H1 (cell line): ENCODE data around the gene VGLL4. TPM values are rescaled to one million over a fixed set of nuclear protein-coding genes. Genes with fewer than 3 reads are reported as not detected.

Experiments
- CTCF ChIA-PET: fragments of 300-600 bp; sonication (Branson Sonifier 250); formaldehyde crosslinking; loops from one replicate; lab custom pipeline; 2021; ENCODE audit not compliant: partially characterized antibody; lab: Charles Lee
- POLR2A ChIA-PET: fragments of 300-600 bp; sonication (Branson Sonifier 250); formaldehyde crosslinking; loops from one replicate; lab custom pipeline; 2021; ENCODE audit warnings: inconsistent platforms; ENCODE audit not compliant: partially characterized antibody; lab: Charles Lee
- DNase-seq, 2 experiments: peaks; one replicate each; pipeline versions ENCODE4 v3.0.0 to v3.0.0-alpha.2; 2010 to 2022; ENCODE audit warnings: low spot score in 2 of 2, low read depth in 1 of 2, mixed read lengths in 1 of 2
- FAIRE-seq: peaks from 2 replicates; lab custom pipeline; 2011; peaks lifted over from hg19 to GRCh38; lab: Jason Lieb, UNC
- H2AFZ ChIP-seq: 2 replicates; pipeline ENCODE4 v1.8.1; 2012; ENCODE audit warnings: low read length, inconsistent platforms
- H2AK5ac ChIP-seq: 2 replicates; pipeline ENCODE4 v1.6.1; 2013; ENCODE audit warnings: low read depth, low read length
- H2BK120ac ChIP-seq: replicated peaks from 2 replicates; pipeline ENCODE3; 2013; ENCODE audit warnings: low read depth, low read length, inconsistent platforms
- H2BK12ac ChIP-seq: 2 replicates; pipeline ENCODE4 v1.6.1; 2013; ENCODE audit warnings: low read depth, low read length
- H2BK15ac ChIP-seq: 2 replicates; pipeline ENCODE4 v1.6.1; 2013; ENCODE audit warnings: low read length
- H2BK20ac ChIP-seq: 2 replicates; pipeline ENCODE4 v1.6.1; 2013; ENCODE audit warnings: low read length
- H2BK5ac ChIP-seq: 2 replicates; pipeline ENCODE4 v1.6.1; 2013; ENCODE audit warnings: low read depth, low read length
- H3K14ac ChIP-seq: 2 replicates; pipeline ENCODE4 v1.6.1; 2013; ENCODE audit warnings: inconsistent platforms; ENCODE audit not compliant: insufficient read length
- H3K18ac ChIP-seq: 2 replicates; pipeline ENCODE4 v1.6.1; 2013; ENCODE audit warnings: low read length; ENCODE audit errors: extremely low read depth
- H3K23ac ChIP-seq: 2 replicates; pipeline ENCODE4 v1.6.1; 2013; ENCODE audit warnings: inconsistent platforms; ENCODE audit not compliant: insufficient read length
- H3K23me2 ChIP-seq: 2 replicates; pipeline ENCODE4 v1.6.1; 2013; ENCODE audit warnings: low read depth, low read length
- H3K27ac ChIP-seq: 2 replicates; pipeline ENCODE4 v1.6.1; 2011; ENCODE audit warnings: low read depth, low read length, inconsistent platforms
- H3K27me3 ChIP-seq, 4 experiments: replicated peaks in 1 of 4; 1 replicate in 1 of 4; 2 replicates in 3 of 4; pipeline versions ENCODE4 v1.6.1 to v1.8.1; 2011 to 2013; ENCODE audit warnings: low read length in 3 of 4, mild to moderate bottlenecking in 3 of 4, inconsistent platforms in 2 of 4, mixed read lengths in 2 of 4, moderate library complexity in 1 of 4; ENCODE audit not compliant: control insufficient read depth in 3 of 4, insufficient read depth in 3 of 4; ENCODE audit errors: extremely low read depth in 1 of 4
- H3K36me3 ChIP-seq, 4 experiments: 2 replicates each; pipeline versions ENCODE4 v1.6.1 to v1.8.1; 2011 to 2013; ENCODE audit warnings: mild to moderate bottlenecking in 4 of 4, low read length in 3 of 4, moderate library complexity in 2 of 4, control low read depth in 1 of 4, inconsistent platforms in 1 of 4; ENCODE audit not compliant: insufficient read depth in 4 of 4, control insufficient read depth in 2 of 4
- H3K4ac ChIP-seq: replicated peaks from 2 replicates; pipeline ENCODE3; 2013; ENCODE audit warnings: low read length, low read depth, mixed read lengths, inconsistent platforms; ENCODE audit not compliant: insufficient read length
- H3K4me1 ChIP-seq, 4 experiments: replicated peaks in 1 of 4; 1 replicate in 1 of 4; 2 replicates in 3 of 4; pipeline versions ENCODE4 v1.6.1 to v1.8.1; 2011 to 2013; ENCODE audit warnings: low read length in 3 of 4, inconsistent platforms in 2 of 4, mixed read lengths in 1 of 4; ENCODE audit not compliant: insufficient read depth in 4 of 4, control insufficient read depth in 3 of 4
- H3K4me2 ChIP-seq, 2 experiments: 2 replicates each; pipeline versions ENCODE4 v1.6.1 to v1.8.1; 2011 to 2013; ENCODE audit warnings: low read depth in 2 of 2, low read length in 2 of 2, control low read depth in 1 of 2, inconsistent platforms in 1 of 2, mild to moderate bottlenecking in 1 of 2; ENCODE audit not compliant: insufficient read depth in 1 of 2
- H3K4me3 ChIP-seq, 4 experiments: fragments of 200-600, 300-600 bp in 1 of 4; sonication (generic), shearing (Covaris generic), sonication (Bioruptor Twin) in 1 of 4; 2 replicates each; pipeline versions ENCODE4 v1.5.1 to v1.8.1; 2011 to 2016; ENCODE audit warnings: low read length in 4 of 4, low read depth in 3 of 4, control low read depth in 2 of 4, inconsistent platforms in 2 of 4, mild to moderate bottlenecking in 2 of 4, mixed read lengths in 1 of 4, moderate library complexity in 1 of 4; ENCODE audit not compliant: insufficient read depth in 2 of 4; ENCODE audit errors: extremely low read depth in 1 of 4
- H3K56ac ChIP-seq: replicated peaks from 2 replicates; pipeline ENCODE3; 2013; ENCODE audit warnings: low read depth, mild to moderate bottlenecking, mixed read lengths, low read length, inconsistent platforms; ENCODE audit not compliant: insufficient read length
- H3K79me1 ChIP-seq: 2 replicates; pipeline ENCODE4 v1.6.1; 2013; ENCODE audit warnings: low read depth, low read length, control low read depth
- H3K79me2 ChIP-seq, 2 experiments: 2 replicates each; pipeline versions ENCODE4 v1.6.1 to v1.8.1; 2012 to 2013; ENCODE audit warnings: low read length in 2 of 2, mild to moderate bottlenecking in 2 of 2, inconsistent platforms in 1 of 2; ENCODE audit not compliant: insufficient read depth in 2 of 2, control insufficient read depth in 1 of 2
- H3K9ac ChIP-seq, 4 experiments: replicated peaks in 1 of 4; 1 replicate in 1 of 4; 2 replicates in 3 of 4; pipeline versions ENCODE4 v1.6.1 to v1.8.1; 2011 to 2013; ENCODE audit warnings: low read depth in 3 of 4, low read length in 3 of 4, control low read depth in 2 of 4, mild to moderate bottlenecking in 2 of 4, moderate library complexity in 2 of 4, inconsistent platforms in 1 of 4; ENCODE audit errors: extremely low read depth in 1 of 4
- H3K9me3 ChIP-seq, 2 experiments: 2 replicates each; pipeline versions ENCODE4 v1.6.1 to v1.8.1; 2012 to 2013; ENCODE audit warnings: mild to moderate bottlenecking in 2 of 2, moderate library complexity in 2 of 2, control low read depth in 1 of 2, inconsistent platforms in 1 of 2, low read depth in 1 of 2, low read length in 1 of 2, mixed read lengths in 1 of 2; ENCODE audit not compliant: insufficient read depth in 2 of 2
- H4K20me1 ChIP-seq, 2 experiments: replicated peaks in 1 of 2; 2 replicates each; pipeline versions ENCODE3 to v1.8.1; 2011 to 2013; ENCODE audit warnings: inconsistent platforms in 2 of 2, low read length in 2 of 2, mild to moderate bottlenecking in 1 of 2; ENCODE audit not compliant: insufficient read depth in 2 of 2, control insufficient read depth in 1 of 2
- H4K5ac ChIP-seq: 2 replicates; pipeline ENCODE4 v1.6.1; 2013; ENCODE audit warnings: low read length, low read depth, mixed read lengths, inconsistent platforms; ENCODE audit not compliant: insufficient read length
- H4K8ac ChIP-seq: 2 replicates; pipeline ENCODE4 v1.8.0; 2013; ENCODE audit warnings: mild to moderate bottlenecking, moderate library complexity, low read length, inconsistent platforms; ENCODE audit not compliant: insufficient read depth; ENCODE audit errors: extremely low read depth
- H4K91ac ChIP-seq: replicated peaks from 2 replicates; pipeline ENCODE3; 2013; ENCODE audit warnings: low read length, mixed read lengths, inconsistent platforms; ENCODE audit not compliant: insufficient read length
- GABPA ChIP-seq: IDR thresholded peaks from 2 replicates; pipeline ENCODE4 v1.6.1; 2011; ENCODE audit warnings: mild to moderate bottlenecking, low read length, moderate library complexity, borderline replicate concordance; ENCODE audit not compliant: insufficient read depth
- WGBS, 2 experiments: shearing (Covaris generic) in 1 of 2; methylation state at CpG; one replicate each; pipeline versions ENCODE4 v1.1.6 to v1.1.7; 2013 to 2015; ENCODE audit warnings: low lambda C conversion rate in 2 of 2, mixed read lengths in 2 of 2, inconsistent platforms in 1 of 2, low coverage in 1 of 2, missing lambda C conversion rate in 1 of 2; ENCODE audit not compliant: insufficient replicate concordance in 2 of 2, insufficient coverage in 1 of 2, insufficient read length in 1 of 2; ENCODE audit errors: extremely low coverage in 1 of 2, missing lambda C conversion rate in 1 of 2; 5-methylcytosine and 5-hydroxymethylcytosine counted together
- polyA plus RNA-seq, 7 experiments: library from polyadenylated mRNA; depleted of rRNA in 3 of 7; stranded (reverse) in 5 of 7; unstranded in 2 of 7; fragments of >200 nt in 5 of 7; fragments of 200-250 nt in 2 of 7; gene quantifications; 1 replicate in 5 of 7; 2 replicates in 1 of 7; 4 replicates in 1 of 7; pipeline versions ENCODE4 v1.2.1 to v1.2.3, GENCODE V29; 2011 to 2013; ENCODE audit warnings: missing spikeins in 2 of 7, mixed read lengths in 2 of 7
- total RNA-seq: library from RNA; stranded (reverse); fragmentation: NEBNext Ultra II Directional; extraction: Animal tissue kit (Norgen Biotek cat#: 25700); gene quantifications from 2 replicates; pipeline ENCODE4 v1.2.1, GENCODE V29; 2021

Gene VGLL4
- total and polyA plus RNA-seq, 2 of the 8 experiments (the other 6 are each of a cell fraction or from before 2014, with no cell fraction given): 45.1 to 50.0 TPM

- CTCF ChIA-PET: interaction anchor here (0.6 to 1.4 kb wide), 9 partner anchors 10 to 282 kb away, joined by 3 to 4 read pairs (median 3); no protein-coding TSS in a partner anchor
- Histone ChIP-seq H3K79me1 (no peaks in the 10 kb centered on the region), H2BK12ac (no peak overlapping the region), H3K9me3 (no peaks in the 10 kb centered on the region), H3K4me1 (no peaks in the 10 kb centered on the region; a peak in 1 of 7 replicates), H3K4me3 (no peak overlapping the region), H3K4me2 (no peak overlapping the region), H4K91ac (no peak overlapping the region), H3K36me3 (no peaks in the 10 kb centered on the region), H2AFZ (no peak overlapping the region), H3K79me2 (no peaks in the 10 kb centered on the region), H3K23ac (no peak overlapping the region), H4K8ac (no peak overlapping the region), H2BK5ac (no peak overlapping the region), H2BK120ac (no peak overlapping the region), H2BK15ac (no peak overlapping the region), H3K27me3 (no peaks in the 10 kb centered on the region)
- POLR2A ChIA-PET: interaction anchor here (0.6 kb wide), 1 partner anchor 12 kb away, joined by 3 read pairs; no protein-coding TSS in a partner anchor
- WGBS, 2 experiments: 99% methylated on average over 5 of the region's 5 CpGs; no CpG with 5 or more reads in 1 of the 2 experiments
- no peak for DNase-seq
- no peak for FAIRE-seq
- TF ChIP-seq GABPA: no peak
- TF ChIP-seq, all 59 proteins: peak for 0
- Histone ChIP-seq H4K20me1 (no peaks in the 10 kb centered on the region), H2AK5ac (no peak overlapping the region), H3K23me2 (no peaks in the 10 kb centered on the region), H3K27ac (no peak overlapping the region), H2BK20ac (no peak overlapping the region), H3K56ac (no peak overlapping the region), H3K14ac (no peak overlapping the region), H3K4ac (no peak overlapping the region), H4K5ac (no peak overlapping the region), H3K18ac (no peak overlapping the region), H3K9ac (no peak overlapping the region)
Measured at GRCh38 chr3:11522398-11522715, 121.4 kb downstream of the VGLL4 start.
